ENCODE results near the gene LDLRAD4.

LDLRAD4 gene

DNA sequence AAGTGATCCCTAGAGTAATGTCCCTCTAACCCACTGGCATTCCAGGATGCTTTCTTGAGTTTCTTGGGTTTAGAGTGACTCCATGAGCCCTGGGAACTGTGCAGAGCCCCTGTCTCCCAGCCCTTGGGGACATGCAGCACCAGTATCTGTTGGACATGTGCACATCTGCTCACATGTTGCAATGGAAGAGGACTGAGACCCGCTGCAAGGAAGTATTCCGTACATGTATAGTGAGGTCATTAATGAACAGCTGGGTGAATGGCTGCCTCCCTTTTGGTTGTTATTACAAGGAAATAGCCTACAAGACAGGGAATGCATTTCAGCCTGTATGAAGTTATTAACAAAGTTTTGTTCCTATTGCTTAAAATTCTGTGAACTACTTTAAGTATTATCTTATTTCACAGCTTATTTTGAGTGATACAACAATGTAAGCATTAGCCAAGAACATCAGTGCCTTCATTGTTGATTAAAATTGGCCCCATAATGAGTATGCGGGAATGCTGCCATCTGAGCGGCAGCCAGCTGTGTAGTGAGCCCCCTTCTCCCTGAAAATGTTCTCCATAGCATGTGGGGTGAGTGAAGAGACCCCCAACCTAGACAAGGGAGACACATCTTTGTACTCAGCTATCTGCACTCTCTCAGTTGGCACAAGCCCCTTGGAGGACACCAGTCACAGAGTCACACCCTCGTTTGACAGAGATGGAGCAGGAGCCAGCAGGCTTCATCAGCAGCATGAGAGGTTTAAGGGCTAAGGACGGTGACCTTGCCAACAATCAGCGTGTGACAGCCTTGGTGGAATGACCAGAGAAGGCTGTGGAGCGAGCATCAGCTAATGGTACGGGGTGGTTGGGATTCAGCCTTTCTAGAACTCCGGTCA lies 420.4 kb downstream of the LDLRAD4 start:
- Histone ChIP-seq H3K4me3 (IDR thresholded peaks at IDR 0.05; ENCODE audit: insufficient read depth, low read depth, low read length) (no peak overlapping the region), H3K9ac (no peak overlapping the region), H4K20me1 (ENCODE audit: insufficient read depth) (no peaks in the 10 kb centered on the region), H3K79me2 (ENCODE audit: insufficient read depth, low read depth) (no peaks in the 10 kb centered on the region), H3K27ac (no peak overlapping the region), H3K27me3 (ENCODE audit: insufficient read depth, low read depth) (no peaks in the 10 kb centered on the region), H3K36me3 (ENCODE audit: insufficient read depth) (no peaks in the 10 kb centered on the region), H3K4me1 (ENCODE audit: low read depth, poor library complexity, severe bottlenecking) (no peaks in the 10 kb centered on the region), H2AFZ (ENCODE audit: low read depth) (no peak overlapping the region), H3K4me2 (no peak overlapping the region)
- TF ChIP-seq, protein P1, sequence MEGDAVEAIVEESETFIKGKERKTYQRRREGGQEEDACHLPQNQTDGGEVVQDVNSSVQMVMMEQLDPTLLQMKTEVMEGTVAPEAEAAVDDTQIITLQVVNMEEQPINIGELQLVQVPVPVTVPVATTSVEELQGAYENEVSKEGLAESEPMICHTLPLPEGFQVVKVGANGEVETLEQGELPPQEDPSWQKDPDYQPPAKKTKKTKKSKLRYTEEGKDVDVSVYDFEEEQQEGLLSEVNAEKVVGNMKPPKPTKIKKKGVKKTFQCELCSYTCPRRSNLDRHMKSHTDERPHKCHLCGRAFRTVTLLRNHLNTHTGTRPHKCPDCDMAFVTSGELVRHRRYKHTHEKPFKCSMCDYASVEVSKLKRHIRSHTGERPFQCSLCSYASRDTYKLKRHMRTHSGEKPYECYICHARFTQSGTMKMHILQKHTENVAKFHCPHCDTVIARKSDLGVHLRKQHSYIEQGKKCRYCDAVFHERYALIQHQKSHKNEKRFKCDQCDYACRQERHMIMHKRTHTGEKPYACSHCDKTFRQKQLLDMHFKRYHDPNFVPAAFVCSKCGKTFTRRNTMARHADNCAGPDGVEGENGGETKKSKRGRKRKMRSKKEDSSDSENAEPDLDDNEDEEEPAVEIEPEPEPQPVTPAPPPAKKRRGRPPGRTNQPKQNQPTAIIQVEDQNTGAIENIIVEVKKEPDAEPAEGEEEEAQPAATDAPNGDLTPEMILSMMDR (conservative IDR thresholded peaks at IDR 0.05; ENCODE audit: low read depth, low read length), result no peak

DNA sequence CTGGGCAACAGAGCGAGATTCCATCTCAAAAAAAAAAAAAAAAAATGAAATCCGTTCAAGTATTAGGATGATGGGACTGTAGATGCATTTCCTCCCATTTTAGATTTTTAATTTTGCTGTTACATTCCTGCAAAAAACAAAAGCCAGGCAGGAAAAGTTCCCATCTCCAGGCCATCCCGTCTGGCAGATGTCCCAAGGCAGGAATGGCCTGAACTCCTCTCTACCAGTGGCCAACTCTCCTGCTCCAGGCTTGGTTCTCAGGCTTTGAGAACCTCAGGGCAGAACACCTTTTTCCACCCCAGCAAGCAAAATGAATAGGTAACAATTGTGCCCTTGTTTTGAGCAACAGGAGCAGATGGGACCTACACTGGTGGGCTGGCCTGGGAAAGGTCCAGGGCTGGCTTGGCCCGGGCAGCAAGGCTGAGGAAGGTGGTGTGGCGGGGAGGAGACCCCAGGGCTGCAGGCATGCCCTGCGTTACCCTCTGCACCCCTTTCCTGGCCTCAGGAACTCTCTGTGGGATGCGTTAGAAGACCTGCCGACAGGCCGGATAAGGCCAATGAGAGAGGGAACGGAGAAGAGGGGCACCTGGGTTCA lies 421.8 kb downstream of the LDLRAD4 start:
- Histone ChIP-seq H3K4me3 (IDR thresholded peaks at IDR 0.05; ENCODE audit: insufficient read depth, low read depth, low read length) (no peak overlapping the region), H3K4me1 (ENCODE audit: low read depth, poor library complexity, severe bottlenecking) (no peaks in the 10 kb centered on the region), H3K79me2 (ENCODE audit: insufficient read depth, low read depth) (no peaks in the 10 kb centered on the region), H3K27me3 (ENCODE audit: insufficient read depth, low read depth) (no peaks in the 10 kb centered on the region), H3K9ac (no peak overlapping the region), H3K36me3 (ENCODE audit: insufficient read depth) (no peaks in the 10 kb centered on the region), H2AFZ (ENCODE audit: low read depth) (no peak overlapping the region), H4K20me1 (ENCODE audit: insufficient read depth) (no peaks in the 10 kb centered on the region), H3K4me2 (no peak overlapping the region), H3K27ac (no peak overlapping the region)
- TF ChIP-seq, protein P1 (conservative IDR thresholded peaks at IDR 0.05; ENCODE audit: low read depth, low read length), result no peak

DNA sequence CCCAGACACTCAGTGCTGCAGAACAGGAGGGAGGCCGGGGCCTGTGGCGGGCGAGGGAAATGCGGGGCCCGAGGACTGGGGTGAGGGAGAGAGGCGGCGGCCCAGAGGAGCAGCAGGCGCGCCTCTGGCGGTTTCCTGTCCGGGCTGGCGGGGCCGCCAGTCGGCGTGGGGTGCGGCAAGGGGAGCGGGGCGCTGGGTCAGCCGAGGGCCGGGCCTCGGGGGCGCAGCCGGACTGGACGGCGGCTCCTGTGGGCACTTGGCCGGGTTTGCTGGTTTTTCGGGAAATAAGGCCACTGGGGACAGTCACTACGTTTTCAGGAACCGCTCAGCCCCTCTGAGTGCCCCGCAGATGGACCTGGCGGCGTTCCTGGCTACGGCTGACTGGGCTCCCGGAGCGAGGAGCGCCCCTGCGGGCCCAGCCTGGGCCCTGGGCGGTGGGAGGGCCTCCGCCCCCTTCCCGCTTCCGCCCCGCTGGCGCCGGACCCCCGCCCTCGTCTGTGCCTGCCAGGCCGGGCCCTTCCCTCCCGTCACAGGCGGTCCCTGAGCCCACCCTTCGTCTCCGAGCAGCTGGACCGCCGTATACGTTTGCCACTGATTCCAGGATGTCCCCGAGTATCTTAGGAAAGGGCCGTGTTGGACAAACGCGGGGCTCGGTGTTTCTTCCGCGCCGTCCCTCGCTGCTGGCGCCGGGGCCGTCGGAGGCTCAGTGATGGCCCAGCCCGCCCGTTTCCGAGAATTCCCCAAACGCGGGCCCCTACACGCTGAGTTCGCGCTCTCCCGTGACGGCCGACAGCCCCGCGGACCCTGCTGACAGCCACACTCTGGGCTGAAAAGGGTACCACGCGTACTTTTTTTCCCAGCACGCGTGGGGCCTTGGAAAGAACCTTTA lies 423.2 kb downstream of the LDLRAD4 start:
- Histone ChIP-seq H3K36me3 (ENCODE audit: insufficient read depth) (no peaks in the 10 kb centered on the region), H3K79me2 (ENCODE audit: insufficient read depth, low read depth) (no peaks in the 10 kb centered on the region), H3K4me1 (ENCODE audit: low read depth, poor library complexity, severe bottlenecking) (no peaks in the 10 kb centered on the region), H2AFZ (ENCODE audit: low read depth) (no peak overlapping the region), H3K9ac (no peak overlapping the region), H3K27ac (no peak overlapping the region), H3K4me2 (no peak overlapping the region), H3K4me3 (IDR thresholded peaks at IDR 0.05; ENCODE audit: insufficient read depth, low read depth, low read length) (no peak overlapping the region), H3K27me3 (ENCODE audit: insufficient read depth, low read depth) (no peaks in the 10 kb centered on the region), H4K20me1 (ENCODE audit: insufficient read depth) (no peaks in the 10 kb centered on the region)
- TF ChIP-seq, protein P1 (conservative IDR thresholded peaks at IDR 0.05; ENCODE audit: low read depth, low read length), result no peak

DNA sequence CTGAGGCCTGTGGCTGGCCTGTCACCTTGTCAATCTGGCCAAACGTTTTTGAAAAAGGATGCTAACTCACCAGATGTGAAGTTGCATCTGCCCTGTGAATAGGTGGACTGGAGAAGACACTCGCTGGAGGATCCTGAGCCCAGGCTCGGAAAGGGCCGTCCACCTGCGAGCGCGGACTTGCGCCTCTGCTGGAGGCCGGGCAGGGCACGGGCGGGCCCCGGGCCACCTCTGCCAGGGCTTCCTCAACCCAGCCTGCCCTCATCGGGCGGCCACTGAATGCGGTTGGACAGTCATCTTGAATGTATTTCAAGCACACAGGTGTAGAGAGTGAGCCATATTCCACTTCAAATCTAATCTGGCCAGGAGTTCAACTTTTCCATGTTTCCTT lies 423.9 kb downstream of the LDLRAD4 start:
- no peaks in the 10 kb centered on the region for H3K79me2 ChIP-seq (ENCODE audit: insufficient read depth, low read depth)
- no peak overlapping the region for H3K4me3 ChIP-seq (IDR thresholded peaks at IDR 0.05; ENCODE audit: insufficient read depth, low read depth, low read length)
- H3K27ac ChIP-seq, result no peak overlapping the region
- no peaks in the 10 kb centered on the region for H3K4me1 ChIP-seq (ENCODE audit: low read depth, poor library complexity, severe bottlenecking)
- no peak overlapping the region for H2AFZ ChIP-seq (ENCODE audit: low read depth)
- no peaks in the 10 kb centered on the region for H4K20me1 ChIP-seq (ENCODE audit: insufficient read depth)
- H3K9ac ChIP-seq, result no peak overlapping the region
- H3K27me3 ChIP-seq (ENCODE audit: insufficient read depth, low read depth), result no peaks in the 10 kb centered on the region
- TF ChIP-seq, protein P1 (conservative IDR thresholded peaks at IDR 0.05; ENCODE audit: low read depth, low read length), result no peak
- no peaks in the 10 kb centered on the region for H3K36me3 ChIP-seq (ENCODE audit: insufficient read depth)
- H3K4me2 ChIP-seq, result no peak overlapping the region
